PFSK-1 (cell line): ENCODE measurements around the gene CDCA8.

ENCODE experiments used
- FOXP2 ChIP-seq: optimal IDR thresholded peaks from 2 replicates; pipeline ENCODE3; 2011; ENCODE audit warnings: borderline replicate concordance, control low read depth, inconsistent platforms; ENCODE audit not compliant: insufficient read depth; ENCODE audit errors: extremely low read length, extremely low read depth
- POLR2AphosphoS5 ChIP-seq: IDR thresholded peaks from 2 replicates; pipeline ENCODE4 v1.6.1; 2012; ENCODE audit warnings: low read depth, mild to moderate bottlenecking, control low read depth, low read length, moderate library complexity
- REST ChIP-seq, 2 experiments: IDR thresholded peaks; 2 replicates each; pipeline versions ENCODE4 v1.6.1 to v1.8.0; 2011 to 2012; ENCODE audit warnings: low read depth in 2 of 2, low read length in 2 of 2, control low read depth in 1 of 2, inconsistent platforms in 1 of 2, mild to moderate bottlenecking in 1 of 2, moderate library complexity in 1 of 2; ENCODE audit not compliant: insufficient read depth in 1 of 2
- SIN3A ChIP-seq: IDR thresholded peaks from 2 replicates; pipeline ENCODE4 v1.6.1; 2012; ENCODE audit warnings: mild to moderate bottlenecking, low read length, moderate library complexity, borderline replicate concordance; ENCODE audit not compliant: insufficient read depth
- TAF1 ChIP-seq: IDR thresholded peaks from 2 replicates; pipeline ENCODE4 v1.6.1; 2012; ENCODE audit warnings: low read length, control low read depth, borderline replicate concordance; ENCODE audit not compliant: insufficient read depth

Gene CDCA8

DNA sequence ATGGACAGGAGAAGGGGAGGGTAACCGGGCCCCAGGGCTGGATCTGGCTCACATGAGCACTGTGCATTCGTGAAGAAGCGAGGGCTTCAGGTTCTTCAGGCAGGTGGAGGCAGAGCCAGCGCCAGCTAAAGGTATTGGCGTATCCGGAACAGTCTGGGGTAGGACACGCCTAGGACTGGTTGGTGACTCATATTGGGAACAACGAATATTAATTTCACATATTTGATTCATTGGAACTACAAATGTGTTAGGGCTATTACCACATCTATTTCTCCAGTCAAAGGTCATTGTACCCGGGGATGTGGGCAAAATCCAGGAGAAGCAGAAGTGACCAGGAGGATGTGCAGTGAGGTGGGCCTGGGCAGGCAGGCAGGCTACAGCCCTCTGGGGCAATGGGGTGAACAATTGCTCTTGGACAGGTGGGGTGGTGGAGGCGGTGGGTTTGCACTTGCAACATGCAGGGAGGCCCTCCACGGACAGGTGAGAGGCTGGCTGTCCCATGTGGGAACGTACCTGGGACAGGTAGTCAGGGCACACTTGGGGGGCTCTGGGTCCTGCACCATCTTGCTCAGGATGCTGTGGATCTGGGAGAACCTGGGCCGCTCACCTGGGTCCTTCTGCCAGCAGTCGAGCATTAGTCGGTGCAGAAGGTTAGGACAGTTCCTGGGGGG, 26.7 kb downstream of the CDCA8 start:
- TF ChIP-seq POLR2AphosphoS5: no peak
- no peak for TF ChIP-seq REST (IDR thresholded peaks at IDR 0.05; ENCODE audit: insufficient read depth in 1 of 2, low read depth in 2 of 2, low read length in 2 of 2)
- no peak for TF ChIP-seq TAF1
- TF ChIP-seq SIN3A: no peak

DNA sequence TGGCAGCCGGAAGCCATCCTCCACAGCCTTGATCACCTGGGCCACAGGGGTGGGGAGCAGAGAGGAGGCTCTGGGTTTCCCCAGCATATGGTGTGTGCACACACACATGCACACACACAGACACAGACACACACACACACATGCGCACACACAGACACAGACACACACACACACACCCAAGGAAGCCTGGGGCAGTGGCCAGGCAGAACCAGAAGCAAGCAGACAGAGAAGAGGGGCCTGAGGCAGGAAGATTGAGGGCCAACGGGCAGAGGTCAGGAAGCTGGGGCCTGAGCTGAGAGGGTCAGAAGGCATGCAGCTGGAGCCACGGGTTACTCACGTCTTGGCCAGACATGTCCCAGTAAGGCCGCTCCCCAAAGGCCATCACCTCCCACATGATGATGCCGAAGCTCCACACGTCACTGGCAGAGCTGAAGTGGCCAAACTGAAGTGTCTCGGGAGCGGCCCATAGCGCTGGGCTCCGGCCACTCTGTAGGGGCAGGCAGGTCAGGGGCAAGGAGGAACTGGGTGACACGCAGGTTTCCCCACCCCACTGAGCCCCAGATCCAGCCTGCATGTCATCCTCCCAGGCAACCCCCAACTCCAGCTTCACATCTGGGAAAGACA, 27.4 kb downstream of the CDCA8 start:
- no peak for TF ChIP-seq SIN3A
- no peak for TF ChIP-seq FOXP2
- no peak for TF ChIP-seq REST (IDR thresholded peaks at IDR 0.05; ENCODE audit: insufficient read depth in 1 of 2, low read depth in 2 of 2, low read length in 2 of 2)
- TF ChIP-seq TAF1: no peak
- no peak for TF ChIP-seq POLR2AphosphoS5

DNA sequence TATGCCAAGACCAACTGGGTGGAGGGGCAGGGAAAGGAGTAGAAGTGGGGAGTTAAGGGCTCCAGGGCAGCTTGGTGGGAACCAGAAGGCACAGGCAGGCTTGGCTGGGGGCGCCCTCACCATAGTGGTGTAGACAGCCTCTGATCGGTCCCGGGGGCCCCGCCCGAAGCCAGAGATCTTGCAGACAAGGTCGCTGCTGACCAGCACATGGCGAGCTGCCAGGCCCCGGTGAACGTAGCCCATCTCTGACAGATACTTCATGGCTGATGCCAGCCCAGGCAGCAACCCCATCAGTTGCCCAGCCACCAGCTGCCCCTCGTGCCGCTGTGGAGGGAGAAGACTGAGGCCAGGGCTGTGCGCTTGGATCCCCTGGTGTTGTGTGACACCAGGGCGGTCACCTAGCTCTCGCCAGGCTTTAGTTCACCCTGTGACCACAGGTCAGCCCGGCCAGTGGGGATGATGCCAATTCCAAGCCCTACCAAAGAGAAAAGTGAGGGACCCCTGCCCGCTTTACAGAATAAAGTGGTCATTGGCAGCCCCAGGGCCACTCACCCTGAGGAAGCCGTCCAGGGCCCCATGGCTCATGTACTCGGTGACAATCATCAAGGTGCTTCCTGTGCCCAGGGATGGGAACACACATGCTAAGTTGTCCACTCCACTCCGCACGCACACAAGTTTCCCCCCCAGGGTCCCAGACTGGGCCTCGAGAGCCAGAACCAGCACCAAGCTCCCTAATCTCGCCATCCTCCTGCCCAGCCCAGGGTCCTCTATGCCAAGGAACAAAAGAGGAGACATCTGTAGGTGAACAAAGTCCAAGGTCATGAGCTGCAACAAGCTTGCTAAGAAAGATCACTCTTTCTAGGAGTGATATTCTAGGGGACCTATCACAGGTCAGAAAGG, 28.2 kb downstream of the CDCA8 start:
- TF ChIP-seq FOXP2: no peak
- TF ChIP-seq REST (IDR thresholded peaks at IDR 0.05; ENCODE audit: insufficient read depth in 1 of 2, low read depth in 2 of 2, low read length in 2 of 2): no peak
- no peak for TF ChIP-seq TAF1
- TF ChIP-seq POLR2AphosphoS5: no peak
- no peak for TF ChIP-seq SIN3A

DNA sequence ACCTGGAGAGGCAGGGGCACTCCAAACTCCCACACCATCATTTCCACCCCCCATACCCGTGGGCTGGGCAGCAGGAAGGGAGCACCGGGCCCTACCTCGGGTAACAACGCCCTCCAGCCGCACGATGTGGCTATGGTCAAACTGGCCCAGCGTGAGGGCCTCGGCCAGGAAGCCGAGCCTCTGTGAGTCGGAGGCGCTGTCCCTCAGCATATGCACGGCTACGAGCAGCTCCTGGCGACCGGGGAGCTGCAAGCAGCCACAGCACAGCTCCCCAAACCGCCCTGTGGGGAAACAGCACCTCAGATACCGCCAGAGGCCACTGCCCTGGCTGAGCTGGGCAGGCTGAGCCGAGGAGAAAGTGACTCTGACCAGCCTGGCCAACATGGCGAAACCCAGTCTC, 29.2 kb downstream of the CDCA8 start:
- TF ChIP-seq REST (IDR thresholded peaks at IDR 0.05; ENCODE audit: insufficient read depth in 1 of 2, low read depth in 2 of 2, low read length in 2 of 2) (no peak), TAF1 (no peak), POLR2AphosphoS5 (no peak), FOXP2 (no peak), SIN3A (no peak)
